Measurements from ENCODE around the gene OTX1. TPM values are rescaled to one million over a fixed set of nuclear protein-coding genes. Genes with fewer than 3 reads are reported as not detected.
"Not testable (repeated sequence)": the region's sequence is repeated elsewhere in the genome, so short reads cannot be mapped to it uniquely, and the experiment has no call there.

OTX1 gene
- not detected for total RNA-seq
- long read RNA-seq = 0 reads

DNA sequence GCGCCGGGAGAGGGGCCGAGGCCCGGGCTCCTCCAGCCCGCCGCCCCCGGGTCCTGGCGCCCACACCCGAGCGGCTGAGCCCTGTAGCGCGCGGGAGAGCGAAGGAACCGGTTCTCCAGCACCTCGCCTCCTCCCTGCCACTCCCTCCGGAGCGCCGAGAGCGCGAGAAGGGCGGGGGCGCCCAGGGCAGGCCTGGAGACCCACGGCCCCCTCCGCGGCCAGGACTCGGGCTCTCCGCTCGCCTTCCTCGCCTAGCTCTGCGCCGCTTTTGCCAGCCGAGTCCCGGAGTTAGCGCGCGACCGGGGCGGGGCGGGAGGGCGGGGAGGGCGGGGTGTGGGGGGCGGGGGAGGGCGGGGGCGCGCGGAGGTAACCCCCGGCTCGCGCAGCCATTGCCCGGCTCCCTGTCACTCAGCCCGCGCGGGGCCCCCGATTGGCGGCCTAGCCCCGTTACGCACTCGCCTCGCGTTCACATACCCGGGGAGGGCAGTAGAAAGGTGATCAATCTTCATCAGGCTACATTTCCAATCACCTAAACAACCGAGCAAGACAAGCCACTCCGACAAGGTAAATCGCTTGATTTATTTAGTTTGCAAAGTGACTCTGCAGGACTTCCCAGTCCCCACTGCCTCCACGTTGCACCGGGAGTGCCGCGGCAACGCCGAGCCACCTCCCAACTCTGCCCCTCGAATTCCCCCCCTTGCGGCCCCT, at the start of gene OTX1:
Gene OTX1 (plus strand): TSS at position 497 of the 708 bp plus-strand sequence. CDS start 2,161 bp downstream, outside the sequence.
- intact Hi-C loops (cut with DNase I) = no loop called here
- ATAC-seq = peak; percentile 46 to 68
- no peak for DNase-seq

GRCh38 chr2:63001576-63001975, 49.1 kb upstream of the OTX1 start:
- DNase-seq (no peak), ATAC-seq (no peak)
- intact Hi-C loops (cut with DNase I) = no loop called here

DNA sequence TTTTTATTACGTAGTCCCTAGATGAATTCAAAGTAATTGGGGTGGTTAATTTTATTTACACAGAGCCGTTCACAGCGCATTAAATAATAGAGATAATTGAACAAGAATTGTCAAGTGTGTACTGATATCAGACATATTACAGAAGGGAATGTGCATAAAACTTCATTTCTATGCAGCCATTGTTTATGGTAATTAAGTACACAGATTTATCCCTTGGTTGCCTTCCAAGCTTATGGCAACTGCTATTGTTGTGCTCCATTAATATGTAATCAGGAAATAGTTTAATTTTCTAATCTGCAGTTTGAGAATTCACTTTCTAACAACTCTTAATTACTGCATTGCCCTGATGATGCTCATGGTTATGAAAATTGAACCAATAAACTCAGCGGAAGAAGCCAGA, 47.3 kb upstream of the OTX1 start:
- intact Hi-C loops (cut with DNase I) = no loop called here
- ATAC-seq (no peak), DNase-seq (no peak)

GRCh38 chr2:63007813-63008458, 42.7 kb upstream of the OTX1 start:
- intact Hi-C loops (cut with DNase I) = no loop called here
- DNase-seq (no peak), ATAC-seq (no peak)

GRCh38 chr2:63008838-63009237, 41.8 kb upstream of the OTX1 start:
- ATAC-seq (no peak), DNase-seq (no peak)
- intact Hi-C loops (cut with DNase I) = no loop called here

DNA sequence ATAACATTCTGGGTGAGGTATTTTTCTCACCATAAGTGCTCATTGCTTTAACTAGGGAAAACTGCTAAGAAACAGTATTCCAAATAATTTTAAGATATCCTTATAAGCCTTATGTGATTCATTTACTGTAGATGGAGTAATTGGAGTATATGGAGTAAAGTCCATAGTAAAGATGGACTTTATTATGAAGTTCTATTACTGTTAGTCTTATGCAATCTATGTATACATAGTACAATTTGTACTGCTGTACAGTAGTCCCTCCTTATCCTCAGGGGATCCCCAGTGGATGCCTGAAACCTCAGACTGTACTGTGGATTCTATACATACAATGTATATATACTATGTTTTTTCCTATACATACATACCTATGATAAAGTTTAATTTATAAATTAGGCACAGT, 41.1 kb upstream of the OTX1 start:
- intact Hi-C loops (cut with DNase I) = no loop called here
- ATAC-seq (no peak), DNase-seq (no peak)

- DNase-seq = no peak
- no peak for ATAC-seq
- intact Hi-C loops (cut with DNase I) = no loop called here
Observed at GRCh38 chr2:63012541-63012940, 38.1 kb upstream of the OTX1 start.

DNA sequence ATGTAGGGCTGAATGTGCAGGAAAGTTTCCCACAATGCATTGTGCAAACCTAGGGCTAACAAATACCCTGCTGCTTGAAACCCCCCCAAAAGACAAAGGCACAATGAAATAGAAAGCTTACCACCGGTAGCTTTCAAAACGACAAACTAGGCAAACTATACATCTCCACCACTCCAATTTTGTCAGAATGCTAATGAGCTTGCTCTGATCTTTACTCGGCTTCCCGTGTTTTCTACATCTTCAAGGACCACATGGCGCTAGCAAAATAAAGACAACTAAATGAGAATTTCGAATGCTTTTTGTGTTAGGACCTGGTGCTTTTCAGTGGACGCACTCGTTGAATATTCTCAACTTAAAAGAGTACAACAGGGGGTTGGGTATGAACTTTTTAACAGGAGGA, 37.2 kb upstream of the OTX1 start:
- ATAC-seq (no peak), DNase-seq (no peak)
- intact Hi-C loops (cut with DNase I) = no loop called here

DNA sequence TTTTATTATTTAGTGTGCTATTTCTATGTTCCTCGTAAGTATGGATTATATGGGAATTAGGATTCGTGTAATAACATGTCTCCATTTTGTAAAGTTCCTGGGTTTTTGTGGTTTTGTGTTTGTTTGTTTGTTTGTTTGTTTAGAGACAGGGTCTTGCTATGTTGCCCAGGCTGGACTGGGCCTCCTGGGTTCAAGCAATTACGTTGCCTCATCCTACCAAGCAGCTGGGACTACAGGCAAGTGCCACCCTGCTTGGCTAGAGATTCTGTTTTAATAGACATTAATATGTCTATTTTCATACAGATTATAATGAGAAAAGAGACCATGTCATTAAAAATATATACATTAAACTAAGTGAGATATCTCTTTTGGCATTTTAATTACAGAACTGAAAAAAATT, 35.2 kb upstream of the OTX1 start:
- intact Hi-C loops (cut with DNase I) = no loop called here
- ATAC-seq (no peak), DNase-seq (no peak)

DNA sequence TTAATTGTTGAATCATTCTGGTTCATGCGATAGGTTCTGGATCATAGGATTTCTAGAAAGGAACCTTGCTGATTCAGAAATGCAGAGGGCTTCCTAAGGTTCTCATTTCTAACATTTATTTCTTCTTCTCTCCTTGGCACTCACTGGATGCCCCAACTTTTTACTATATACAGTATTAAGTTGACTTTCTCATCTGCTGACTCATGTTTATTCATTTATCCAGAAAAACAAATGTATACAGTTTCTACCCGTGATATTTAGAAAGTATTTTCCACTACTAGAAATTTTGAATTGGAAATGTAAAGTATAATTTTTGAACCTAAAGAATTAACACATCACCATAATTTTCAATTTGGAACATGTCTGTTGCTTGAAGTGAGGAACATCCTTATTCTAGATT, 32.2 kb upstream of the OTX1 start:
- intact Hi-C loops (cut with DNase I) = no loop called here
- ATAC-seq (no peak), DNase-seq (no peak)

DNA sequence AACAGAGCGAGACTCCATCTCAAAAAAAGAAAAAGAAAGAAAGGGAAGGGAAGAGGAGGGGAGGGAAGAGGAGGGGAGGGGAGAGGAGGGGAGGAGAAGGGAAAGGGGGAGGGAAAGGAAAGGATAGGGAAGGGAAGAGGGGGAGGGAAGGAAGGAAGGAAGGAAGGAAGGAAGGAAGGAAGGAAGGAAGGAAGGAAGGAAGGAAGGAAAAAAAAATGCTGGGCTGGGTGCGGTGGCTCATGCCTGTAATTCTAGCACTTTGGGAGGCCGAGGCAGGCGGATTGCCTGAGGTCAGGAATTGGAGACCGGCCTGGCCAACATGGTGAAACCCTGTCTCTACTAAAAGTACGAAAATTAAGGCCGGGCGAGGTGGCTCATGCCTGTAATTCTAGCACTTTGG, 30.9 kb upstream of the OTX1 start:
- DNase-seq; intact Hi-C loops (cut with DNase I); ATAC-seq: not testable (repeated sequence)

DNA sequence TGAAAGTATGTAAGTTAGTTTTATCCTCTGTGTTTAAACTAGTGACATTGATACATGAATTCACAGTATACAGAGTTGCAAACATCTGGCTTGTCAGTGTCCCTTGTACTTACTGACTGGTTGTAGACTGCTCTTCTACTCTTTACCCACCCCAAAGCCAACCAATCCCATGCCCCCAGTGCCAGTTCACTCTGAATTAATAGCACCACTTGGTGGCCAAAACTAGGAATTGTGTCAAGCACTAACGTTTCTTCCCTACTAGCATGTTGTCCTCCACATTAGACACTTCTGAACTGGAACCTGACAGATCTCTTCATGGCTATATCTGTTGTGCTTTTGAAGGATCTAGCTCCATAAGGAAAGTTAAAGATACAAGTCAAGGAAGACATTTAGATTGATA, 27.2 kb upstream of the OTX1 start:
- ATAC-seq (peak in 1 of 2 donors; percentile 27), DNase-seq (no peak)
- intact Hi-C loops (cut with DNase I) = no loop called here

DNA sequence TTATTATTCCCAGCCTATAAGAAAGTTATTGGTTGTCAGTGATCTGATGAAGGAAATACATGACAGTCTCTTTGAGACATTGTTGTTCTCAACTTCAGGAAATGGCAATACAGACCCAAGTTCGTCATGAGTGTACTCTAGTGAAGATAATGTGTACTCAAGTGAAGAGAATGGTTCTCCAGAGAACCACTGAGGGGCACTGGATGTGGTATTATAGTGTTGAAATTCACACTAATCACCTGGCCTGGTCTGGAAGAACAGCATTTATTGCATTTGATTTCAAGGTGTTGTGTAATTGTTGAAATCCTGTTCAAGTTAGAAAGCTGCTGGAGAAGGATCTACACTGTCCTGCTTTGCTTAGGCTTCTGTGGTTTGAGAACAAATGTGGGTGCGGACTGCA, 23.4 kb upstream of the OTX1 start:
- ATAC-seq (no peak), DNase-seq (no peak)
- intact Hi-C loops (cut with DNase I) = no loop called here

- ATAC-seq = no peak
- intact Hi-C loops (cut with DNase I) = no loop called here
- DNase-seq = no peak
Observed at GRCh38 chr2:63029058-63029457, 21.6 kb upstream of the OTX1 start.

- DNase-seq = no peak
- intact Hi-C loops (cut with DNase I) = no loop called here
- no peak for ATAC-seq
Observed at GRCh38 chr2:63034526-63034925, 16.1 kb upstream of the OTX1 start.

- no peak for DNase-seq
- no peak for ATAC-seq
- intact Hi-C loops (cut with DNase I) = no loop called here
Observed at GRCh38 chr2:63035169-63035568, 15.5 kb upstream of the OTX1 start.

- DNase-seq (no peak), ATAC-seq (no peak)
- intact Hi-C loops (cut with DNase I) = no loop called here
Observed at GRCh38 chr2:63035660-63036059, 15.0 kb upstream of the OTX1 start.

DNA sequence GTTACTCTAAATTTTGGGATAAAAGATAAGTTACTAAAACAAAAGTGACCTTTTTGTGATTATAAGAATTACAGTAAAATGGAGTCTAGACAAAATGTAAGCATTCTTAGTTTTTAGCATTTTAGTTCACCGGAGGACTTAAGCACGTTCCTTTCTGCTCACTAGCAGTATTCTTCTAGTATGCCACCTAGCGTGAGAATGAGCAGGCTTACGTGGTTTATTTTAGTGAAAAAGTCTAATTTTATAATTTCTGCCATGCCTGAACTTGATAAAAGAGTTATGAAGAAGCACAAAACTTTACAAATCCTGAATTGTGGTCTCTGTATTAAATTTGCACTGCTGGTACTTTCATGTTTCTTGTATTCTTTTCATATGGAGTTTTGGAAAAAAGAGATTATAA, 12.6 kb upstream of the OTX1 start:
- no peak for ATAC-seq
- DNase-seq = no peak
- intact Hi-C loops (cut with DNase I) = no loop called here

GRCh38 chr2:63040586-63040985, 10.0 kb upstream of the OTX1 start:
- ATAC-seq (no peak), DNase-seq (no peak)
- intact Hi-C loops (cut with DNase I) = loop anchor here in 1 of 2 donors (10.0 kb wide), 1 partner anchor 246 kb away; no protein-coding TSS in a partner anchor

GRCh38 chr2:63041592-63041991, 9.0 kb upstream of the OTX1 start:
- intact Hi-C loops (cut with DNase I) = loop anchor here in 1 of 2 donors (10.0 kb wide), 1 partner anchor 247 kb away; no protein-coding TSS in a partner anchor
- no peak for DNase-seq
- no peak for ATAC-seq

All from left cardiac atrium (tissue), 4 donors.